M059J (cell line): ENCODE results near the gene ZNF558. TPM values are rescaled to one million over a fixed set of nuclear protein-coding genes. Genes with fewer than 3 reads are reported as not detected.
"Not testable (repeated sequence)": the region's sequence is repeated elsewhere in the genome, so short reads cannot be mapped to it uniquely, and the experiment has no call there.

ENCODE experiments used
- DNase-seq: peaks from one replicate; pipeline ENCODE4 v3.0.0-alpha.2; 2012; ENCODE audit warnings: low read depth
- total RNA-seq: library from RNA; depleted of rRNA; stranded (reverse); fragments of >200 nt; shearing (Covaris generic); gene quantifications from 2 replicates; pipeline ENCODE4 v1.2.3, GENCODE V29; 2014; rRNA removed

The ZNF558 gene
- total RNA-seq, 1 experiment from 2014 or later = 20.4 TPM

GRCh38 chr19:8806661-8807060 lies 25.4 kb downstream of the ZNF558 start:
- DNase-seq = no peak

GRCh38 chr19:8794823-8795222 lies 37.3 kb downstream of the ZNF558 start:
- no peak for DNase-seq

- DNase-seq = not testable (repeated sequence)
Measured at GRCh38 chr19:8773587-8773986, 58.5 kb downstream of the ZNF558 start.

- not testable (repeated sequence) for DNase-seq
Measured at GRCh38 chr19:8769265-8769664, 62.8 kb downstream of the ZNF558 start.

- DNase-seq = not testable (repeated sequence)
Measured at GRCh38 chr19:8767257-8767656, 64.8 kb downstream of the ZNF558 start.

Other genes starting within 250 kb of the ZNF558 start
- gene ADAMTS10, start 221.6 kb downstream of the ZNF558 start, total RNA-seq = 3.4 and 5.4 TPM in 2 replicates
- not detected in 2 replicates for gene NFILZ, start 201.7 kb downstream of the ZNF558 start, total RNA-seq
- not detected in 2 replicates for gene ACTL9, start 133.5 kb downstream of the ZNF558 start, total RNA-seq
- gene OR2Z1, start 110.7 kb downstream of the ZNF558 start, total RNA-seq = not detected in 2 replicates
- not detected in 2 replicates for gene MBD3L1, start 73 bp upstream of the ZNF558 start, total RNA-seq
- gene MUC16, start 178.1 kb upstream of the ZNF558 start, total RNA-seq = not detected in 2 replicates